NCI-H146 treated with DMSO at 0.1 percent for 48 hours (cell line): ENCODE measurements around the gene MDP1.

Source experiments
- DNase-seq: peaks from one replicate; lab custom pipeline; 2025; ENCODE audit not compliant: unreplicated experiment; lab: John Stamatoyannopoulos, UW

The MDP1 gene

DNA sequence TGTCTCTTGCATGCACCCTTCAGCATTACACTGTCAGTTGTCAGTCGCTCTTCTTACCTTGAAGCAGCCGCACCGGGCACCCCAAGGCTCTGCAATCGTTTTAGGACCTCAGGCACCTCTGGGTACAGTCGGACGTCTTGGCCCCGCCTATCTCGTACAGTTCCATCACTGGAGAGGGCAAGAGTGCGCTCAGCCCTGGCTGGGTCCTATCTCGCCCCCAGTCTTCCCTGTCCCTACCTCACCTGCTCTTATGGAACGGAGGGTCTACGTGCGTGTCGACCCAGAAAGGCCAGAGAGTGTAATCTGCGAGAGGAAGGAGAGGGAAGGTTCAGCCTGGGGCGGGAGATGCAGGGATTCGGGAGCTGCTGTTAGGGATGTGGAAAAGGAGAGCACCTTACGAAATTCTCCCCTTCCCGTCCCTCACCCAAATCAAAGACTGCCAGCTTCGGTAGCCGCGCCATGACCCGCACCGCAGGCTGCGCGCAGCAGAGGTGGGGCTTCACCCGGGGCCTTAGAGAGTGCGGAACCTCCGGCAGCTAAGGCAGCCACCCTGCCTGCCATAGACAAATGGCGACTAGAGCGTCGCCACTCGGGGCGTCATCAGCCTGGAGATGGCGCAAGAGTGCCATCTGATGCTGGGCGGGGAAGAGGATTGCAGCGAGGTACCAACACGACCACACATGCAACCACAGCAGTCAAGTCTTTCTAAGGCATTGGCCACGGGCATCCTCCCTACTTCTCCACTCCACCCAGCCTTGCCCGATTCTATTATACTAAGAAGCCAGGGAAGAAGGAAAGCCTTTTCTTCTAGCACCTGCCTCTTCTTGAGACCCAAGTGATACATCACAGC is at the start of gene MDP1:
MDP1 (minus strand) TSS at position 572 of the 850 bp plus-strand sequence; CDS start at position 461, 111 bp downstream.
- peak; percentile 73 for DNase-seq

DNA sequence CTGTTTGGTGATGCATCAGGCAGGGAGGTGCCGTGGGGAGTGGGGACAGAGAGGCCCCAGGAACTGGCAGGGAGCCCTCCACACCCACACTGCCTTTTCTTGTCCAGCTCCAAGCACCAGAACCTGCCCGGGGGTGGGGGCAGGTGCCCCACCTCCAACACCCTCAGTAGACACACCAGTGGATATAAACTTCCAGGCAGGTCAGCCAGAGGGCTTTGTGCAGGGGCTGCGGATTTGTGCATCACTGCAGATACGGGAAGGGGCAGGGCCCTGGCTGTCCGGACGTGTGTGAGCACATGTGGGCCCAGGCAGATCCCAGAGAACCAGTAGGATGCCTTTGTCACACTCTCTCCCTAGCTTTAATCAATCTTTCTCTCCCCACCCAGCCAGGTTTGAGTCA is 48.4 kb upstream of the MDP1 start:
- no peak for DNase-seq

DNA sequence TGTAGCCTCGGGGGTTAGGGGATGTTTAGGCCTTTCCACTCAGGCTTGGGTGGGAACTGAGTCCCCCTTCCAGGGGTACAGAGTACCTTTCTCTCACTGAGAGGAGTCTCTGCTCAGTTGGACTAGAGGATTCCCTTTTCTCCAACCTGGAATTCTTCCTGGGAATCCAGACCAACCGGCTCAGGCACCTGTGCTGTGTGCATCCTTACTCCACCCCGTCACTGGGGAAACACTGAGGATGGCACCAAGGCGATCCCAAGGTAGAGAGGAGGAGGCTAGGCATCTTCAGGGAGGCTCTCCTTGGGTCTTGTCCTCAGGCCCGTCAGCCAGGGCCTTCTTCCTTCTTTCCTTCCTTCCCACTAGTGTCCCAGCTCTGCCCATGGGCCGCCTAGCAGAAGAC is 48.0 kb upstream of the MDP1 start:
- no peak for DNase-seq

DNA sequence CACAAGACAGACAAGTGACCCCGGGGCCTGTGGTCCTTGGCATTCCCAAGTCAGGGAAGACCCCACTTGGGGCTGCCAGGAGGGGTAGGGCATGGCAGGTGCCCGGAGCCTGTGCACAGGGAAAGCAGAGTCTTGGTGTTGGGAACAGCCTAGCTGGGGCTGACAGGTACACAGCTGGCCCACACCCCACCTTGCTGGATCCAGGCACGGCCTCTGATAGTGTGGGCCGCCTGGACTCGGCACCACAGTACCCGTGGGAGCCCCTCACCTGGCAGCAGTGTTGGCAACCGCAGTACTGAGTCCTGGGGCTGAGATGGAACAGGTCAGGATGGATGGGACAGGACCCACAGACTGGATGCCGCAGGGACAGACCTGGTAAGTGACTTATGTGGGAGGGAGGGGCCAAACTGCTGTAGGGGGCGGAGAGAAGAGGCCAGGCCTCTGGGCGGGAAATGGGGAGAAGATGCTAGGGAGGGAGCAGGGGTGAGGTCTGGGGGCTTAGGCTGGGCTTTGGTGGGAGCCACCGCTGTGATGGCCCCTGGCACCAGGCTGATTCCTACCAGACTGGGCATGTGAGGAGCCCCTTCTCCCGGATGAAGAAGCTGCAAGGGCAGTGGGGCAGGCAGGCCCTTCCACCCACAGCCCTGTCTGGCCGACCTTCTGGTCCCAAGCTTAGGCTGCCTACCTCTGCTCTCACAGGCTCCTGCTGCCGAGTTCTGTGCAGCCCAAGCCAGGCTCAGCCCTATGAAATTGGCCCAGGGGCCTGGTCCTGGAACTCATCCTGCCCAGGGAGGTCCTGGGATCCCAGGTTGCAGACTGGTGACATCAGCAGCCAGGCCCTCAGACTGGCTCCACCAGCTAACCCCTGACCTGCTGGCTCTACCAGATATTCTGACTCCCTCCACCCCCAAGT is 47.2 kb upstream of the MDP1 start, which contains the start of gene TGM1:
TGM1 (minus strand) TSS at position 357 of the 913 bp plus-strand sequence. CDS start 825 bp downstream, outside the sequence.
- no peak for DNase-seq

DNA sequence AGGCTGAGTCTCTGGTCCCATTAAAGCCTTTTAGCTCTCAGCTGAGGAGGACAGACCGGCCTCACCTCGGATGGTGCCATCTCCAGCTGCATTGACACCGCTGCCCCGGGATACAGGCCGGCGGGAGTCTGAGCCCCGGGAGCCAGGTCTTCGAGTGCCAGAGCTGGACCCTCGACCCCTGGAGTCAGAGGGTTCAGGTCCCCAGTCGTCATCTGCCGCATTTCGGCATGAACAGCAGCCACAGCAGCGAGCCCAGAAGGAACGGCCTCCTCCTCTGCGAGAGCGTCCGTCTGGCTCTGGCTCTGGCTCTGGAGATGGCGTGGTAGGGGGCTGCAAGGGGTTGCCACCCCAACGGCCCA is 46.1 kb upstream of the MDP1 start:
- no peak for DNase-seq

DNA sequence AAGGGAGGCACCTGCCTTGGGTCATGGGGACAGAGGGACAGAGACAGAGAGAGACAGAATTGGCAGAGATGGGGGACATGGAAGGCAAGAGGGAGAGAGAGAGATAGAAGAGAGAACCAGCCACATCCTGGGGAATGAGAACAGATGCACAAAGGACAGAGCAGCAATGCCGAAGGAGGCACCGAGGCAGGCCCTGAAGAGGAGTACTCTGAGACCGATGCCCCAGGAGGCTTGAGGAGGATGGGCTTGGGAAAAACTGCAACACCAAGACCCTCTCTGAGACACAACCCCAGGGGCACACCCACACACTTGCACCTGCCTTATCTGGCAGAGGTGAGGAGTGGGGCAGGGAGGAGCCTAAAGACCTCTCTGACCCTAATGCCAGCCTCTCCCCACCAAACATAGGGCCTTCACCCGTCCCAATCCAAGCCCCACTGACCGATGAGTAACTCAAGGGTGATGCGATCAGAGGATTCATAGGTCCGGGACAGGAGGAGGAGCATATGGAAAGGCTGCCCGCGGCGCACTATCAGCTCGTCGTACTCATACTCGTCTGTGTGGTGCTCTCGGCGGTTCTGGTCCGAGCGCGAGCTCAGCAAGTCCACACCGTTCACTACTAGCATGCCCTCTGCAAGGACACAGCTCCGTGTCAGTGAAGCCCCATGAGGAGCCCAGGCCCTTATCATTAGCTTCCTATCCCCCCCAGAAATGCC is 45.5 kb upstream of the MDP1 start:
- no peak for DNase-seq

DNA sequence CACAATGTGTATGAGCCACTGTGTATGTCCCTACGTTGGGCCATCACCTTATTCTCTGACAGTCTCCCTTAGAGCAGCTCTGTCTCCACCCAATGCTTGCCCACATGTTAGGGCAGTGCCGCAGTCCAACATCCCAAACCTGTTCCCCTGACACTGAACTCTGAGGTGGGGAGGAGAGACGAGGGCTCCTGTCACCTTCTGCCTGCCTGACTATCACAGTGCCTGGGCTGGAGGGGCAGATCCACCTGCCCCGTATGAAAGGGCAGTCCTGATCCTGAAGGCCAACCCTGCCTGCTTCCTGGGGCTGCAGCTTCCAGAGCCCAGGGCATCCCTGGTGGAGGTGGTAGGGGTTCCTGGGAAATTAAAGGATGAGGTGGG is 44.9 kb upstream of the MDP1 start:
- DNase-seq = no peak

DNA sequence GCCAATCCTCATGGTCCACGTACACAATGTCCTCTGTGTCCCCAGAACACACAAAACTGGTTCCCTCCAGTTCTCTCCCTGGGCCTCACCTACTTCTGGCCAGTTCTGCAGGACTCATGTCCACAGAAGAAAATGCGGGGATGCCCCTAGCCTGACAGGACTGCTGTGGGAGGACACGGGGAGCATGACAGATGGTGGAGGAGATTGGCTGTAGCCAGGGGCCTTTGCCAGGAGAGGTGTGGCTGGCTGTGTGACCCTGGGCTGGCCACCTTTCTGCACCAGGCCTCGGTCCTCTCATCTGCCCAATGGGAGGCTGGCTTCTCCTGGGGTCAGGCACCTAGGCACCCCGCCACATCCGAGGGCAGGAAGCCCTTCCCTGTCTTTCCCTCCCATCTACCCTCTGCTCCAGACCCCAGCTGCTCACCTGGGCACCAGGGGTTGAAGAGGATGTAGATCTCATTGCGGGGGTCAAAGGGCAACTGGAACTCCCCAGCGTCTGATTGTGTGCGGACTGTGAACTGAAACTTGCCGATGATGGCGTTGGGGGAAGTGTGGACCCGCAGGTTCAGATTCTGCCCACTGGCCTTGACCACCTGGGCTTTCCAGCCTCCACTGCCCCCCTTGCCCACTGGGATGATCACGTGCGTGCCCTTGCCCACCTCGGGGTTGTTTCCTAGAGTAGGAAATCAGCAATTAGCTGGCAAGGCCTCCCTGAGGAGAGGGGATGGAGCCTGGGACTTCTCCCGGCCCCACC is 44.3 kb upstream of the MDP1 start:
- no peak for DNase-seq

DNA sequence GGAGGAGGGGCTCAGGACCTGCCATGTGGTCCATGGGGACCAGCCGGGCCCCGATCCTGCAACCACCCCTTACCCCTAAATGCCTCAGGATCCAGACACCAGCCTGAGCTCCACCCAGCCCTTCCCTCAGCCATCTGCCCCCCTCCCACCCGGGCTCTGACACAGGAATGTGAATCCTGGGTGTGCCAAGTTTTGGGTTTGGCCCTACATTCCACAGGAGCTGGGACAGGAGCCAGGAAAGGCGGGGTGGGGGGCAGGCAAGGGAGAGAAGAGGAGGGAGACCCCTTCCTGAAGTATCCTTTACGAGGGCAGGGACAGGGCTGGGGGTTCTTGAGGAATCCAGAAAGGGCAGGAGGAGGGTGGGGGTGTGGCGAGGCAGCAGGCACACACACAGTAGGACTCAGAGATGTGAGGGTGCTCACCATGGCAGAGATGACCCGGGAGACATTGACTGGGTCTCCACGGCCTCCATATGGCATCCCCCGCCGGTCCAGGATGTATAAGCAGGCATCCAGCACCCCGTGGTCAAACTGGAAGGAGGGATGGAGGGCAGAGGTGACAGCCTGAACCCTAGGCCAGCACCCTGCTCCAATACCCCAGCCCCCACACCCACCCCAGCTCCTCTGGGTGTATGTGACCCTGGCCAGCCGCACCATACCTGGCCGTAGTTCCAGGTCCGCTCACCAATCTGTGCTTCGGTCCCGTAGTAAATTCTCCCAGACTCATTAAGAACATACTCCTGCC is 43.6 kb upstream of the MDP1 start:
- no peak for DNase-seq

DNA sequence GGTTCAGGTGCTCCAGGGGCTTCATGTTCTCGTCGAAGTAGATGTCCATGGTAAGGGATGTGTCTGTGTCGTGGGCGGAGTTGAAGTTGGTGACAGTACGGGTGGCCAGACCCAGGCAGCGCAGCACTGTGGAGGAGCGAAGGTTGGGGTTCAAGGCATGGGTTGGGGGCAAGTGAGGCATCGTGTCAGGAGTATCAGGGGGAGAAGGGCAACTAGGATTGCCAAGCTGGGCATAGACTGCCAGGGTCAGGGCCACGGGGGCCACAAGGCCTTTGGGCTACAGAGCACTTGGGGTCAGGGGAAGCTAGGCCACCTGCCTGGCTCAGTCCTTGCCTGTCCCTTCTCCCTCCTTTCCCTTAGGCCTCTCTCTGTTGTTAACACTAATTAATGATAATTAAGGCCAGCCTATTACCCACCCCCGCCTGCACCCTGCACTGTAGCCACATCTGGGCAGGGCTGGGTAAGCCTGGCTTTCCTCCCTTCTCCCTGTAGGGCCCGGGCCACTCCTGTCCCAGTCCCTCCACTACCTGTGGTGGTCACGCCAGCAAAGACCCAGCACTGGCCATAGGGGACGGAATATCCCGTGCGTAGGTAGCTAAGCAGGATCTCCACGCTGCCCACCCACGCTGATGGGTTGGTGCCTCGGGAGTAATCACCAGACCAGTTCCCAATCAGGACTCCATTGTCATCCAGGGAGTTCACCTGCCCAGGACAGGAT is 42.8 kb upstream of the MDP1 start:
- DNase-seq = no peak

DNA sequence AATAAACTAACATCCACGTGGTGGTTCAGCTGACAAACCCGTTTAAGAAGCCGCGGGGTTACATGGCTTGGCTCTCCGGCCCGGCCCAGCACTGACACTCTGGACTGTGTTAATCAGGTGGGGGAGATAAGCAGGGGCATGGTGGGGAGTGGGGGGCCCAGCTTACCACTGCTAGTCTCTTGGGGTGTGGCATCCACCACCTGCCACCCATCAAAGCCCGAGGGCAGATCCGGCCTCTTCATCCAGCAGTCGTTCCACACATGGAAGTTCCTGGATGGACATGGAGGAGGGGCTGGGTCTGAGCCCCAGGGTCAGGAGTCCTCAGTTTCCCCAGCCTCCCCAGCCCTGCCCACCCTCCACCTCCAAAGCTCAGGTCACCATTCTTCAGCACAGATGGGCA is 42.3 kb upstream of the MDP1 start:
- no peak for DNase-seq

DNA sequence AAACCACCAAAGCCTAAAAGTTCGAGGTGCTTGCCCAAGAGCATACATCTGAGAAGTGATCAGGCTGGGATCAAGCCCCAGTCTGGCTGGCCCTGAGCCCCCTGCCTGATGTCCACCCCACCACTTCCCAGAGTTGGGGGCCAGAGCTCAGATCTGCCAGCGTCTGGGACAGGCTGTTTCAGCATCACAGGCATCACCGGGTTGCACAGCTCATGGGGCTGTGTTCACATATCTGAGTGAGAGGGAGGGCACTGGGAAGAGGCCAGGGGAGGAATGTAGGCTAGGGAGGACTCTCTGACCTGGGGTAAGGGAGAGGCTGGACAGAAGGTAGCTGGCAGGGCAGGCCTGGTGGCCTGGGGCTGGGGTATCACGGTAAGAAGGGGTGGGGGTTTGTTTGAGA is 41.1 kb upstream of the MDP1 start:
- no peak for DNase-seq

DNA sequence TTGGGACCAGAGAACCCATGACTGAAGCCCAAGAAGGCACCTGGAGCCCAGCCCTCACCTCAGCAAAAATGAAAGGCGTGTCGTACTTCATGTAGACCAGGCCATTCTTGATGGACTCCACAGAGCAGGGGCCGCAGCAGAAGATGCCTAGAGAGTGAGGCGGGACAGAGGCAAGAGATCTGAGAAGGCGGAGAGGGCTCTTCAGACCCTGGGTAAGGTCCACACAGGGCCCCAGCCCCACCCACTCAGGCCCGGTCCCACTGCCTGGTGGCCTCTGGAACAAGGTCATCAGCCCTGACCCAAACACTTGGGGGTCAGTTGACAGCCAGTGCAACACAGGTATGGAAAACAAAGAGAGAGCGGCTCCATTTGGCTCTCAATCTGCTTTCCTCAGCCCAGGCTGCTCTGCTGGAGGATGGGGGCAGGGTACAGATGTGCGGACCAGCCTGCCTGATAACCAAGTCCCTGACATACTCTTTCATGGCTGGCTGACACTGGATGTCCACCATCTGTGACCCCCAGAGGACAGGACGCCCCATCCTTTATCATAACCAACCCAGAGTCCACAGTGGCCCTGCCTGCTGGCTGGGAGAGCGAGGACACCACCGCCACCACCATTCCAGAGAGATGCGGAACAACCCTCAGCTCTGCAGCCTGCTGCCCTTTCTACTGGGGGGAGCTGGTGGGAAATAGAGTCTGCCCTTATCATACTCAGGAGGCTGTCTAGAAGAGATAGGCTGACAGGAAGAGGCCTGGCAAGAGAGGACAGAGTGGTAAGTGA is 40.3 kb upstream of the MDP1 start:
- no peak for DNase-seq

DNA sequence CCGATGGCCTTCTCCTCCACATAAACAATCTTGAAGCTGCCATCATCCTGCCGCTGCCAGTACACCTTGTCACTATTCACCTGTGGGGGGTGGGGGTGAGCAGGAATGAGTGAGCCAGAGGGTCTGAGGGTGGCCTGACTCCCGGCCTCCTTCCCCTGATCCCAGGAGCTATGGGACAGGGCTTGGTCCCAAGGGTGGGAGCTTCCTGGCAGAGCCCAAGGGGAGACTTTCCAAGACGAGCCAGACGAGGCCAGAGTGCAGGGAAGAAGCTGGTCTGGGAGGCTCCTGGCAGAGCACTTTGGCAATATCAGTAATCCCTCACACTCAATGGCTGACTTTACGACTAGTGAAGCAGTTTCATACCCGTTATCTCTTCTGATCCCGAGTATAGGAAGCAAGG is 39.6 kb upstream of the MDP1 start:
- DNase-seq = no peak

DNA sequence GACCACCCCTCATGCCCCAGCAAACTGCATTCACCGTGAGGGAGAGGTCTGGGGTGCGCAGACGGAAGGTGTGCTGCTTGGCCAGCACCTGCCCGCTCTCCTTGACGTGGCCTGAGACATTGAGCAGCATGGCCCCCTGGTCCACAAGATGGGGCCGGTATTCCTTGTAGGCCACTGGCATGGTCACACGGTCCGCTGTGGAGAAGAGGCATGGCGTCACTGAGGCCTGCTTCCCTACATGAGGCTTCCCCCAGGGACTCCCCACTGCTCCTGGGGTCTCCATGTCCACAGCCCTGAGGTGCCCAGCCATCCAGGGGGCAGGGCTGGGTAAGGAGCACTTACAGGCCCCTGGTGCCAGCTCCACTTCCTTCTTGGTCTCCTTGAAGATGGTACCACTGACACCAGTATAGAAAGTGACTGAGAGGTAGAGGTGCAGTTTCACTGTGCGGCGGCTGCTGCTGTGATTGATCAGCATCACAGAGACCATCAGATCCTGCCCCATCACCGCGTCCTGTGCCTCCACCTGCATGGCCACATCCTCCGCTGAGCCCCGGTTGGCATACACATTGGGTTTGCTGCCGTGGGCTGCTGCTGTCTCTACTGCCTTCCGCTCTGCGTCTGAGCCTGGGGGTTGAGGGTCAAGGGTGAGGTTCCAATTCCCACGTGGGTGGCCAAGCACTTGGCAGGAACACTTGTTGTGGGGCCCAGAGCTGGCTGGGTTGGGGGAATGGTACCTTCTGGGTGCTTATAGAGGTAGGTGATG is 38.9 kb upstream of the MDP1 start:
- no peak for DNase-seq

DNA sequence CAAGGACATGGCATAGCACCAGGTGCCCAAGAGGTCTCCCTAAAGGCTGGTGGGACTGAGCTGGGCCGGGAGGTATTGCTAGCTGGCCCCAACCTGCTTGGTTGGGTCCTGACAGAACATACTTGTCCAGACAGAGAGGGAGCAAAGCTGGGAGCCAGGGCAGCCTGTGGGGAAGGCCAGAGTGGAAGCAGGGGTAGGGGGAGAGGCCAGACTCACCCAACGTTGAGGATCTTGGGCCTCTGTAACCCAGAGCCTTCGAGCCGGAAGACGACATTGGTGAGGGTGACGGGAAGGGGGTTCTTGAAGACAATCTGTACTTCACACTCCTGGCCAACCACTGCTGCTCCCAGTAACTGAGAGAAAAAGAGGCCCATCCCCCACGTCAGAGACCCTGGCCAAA is 38.1 kb upstream of the MDP1 start:
- no peak for DNase-seq

DNA sequence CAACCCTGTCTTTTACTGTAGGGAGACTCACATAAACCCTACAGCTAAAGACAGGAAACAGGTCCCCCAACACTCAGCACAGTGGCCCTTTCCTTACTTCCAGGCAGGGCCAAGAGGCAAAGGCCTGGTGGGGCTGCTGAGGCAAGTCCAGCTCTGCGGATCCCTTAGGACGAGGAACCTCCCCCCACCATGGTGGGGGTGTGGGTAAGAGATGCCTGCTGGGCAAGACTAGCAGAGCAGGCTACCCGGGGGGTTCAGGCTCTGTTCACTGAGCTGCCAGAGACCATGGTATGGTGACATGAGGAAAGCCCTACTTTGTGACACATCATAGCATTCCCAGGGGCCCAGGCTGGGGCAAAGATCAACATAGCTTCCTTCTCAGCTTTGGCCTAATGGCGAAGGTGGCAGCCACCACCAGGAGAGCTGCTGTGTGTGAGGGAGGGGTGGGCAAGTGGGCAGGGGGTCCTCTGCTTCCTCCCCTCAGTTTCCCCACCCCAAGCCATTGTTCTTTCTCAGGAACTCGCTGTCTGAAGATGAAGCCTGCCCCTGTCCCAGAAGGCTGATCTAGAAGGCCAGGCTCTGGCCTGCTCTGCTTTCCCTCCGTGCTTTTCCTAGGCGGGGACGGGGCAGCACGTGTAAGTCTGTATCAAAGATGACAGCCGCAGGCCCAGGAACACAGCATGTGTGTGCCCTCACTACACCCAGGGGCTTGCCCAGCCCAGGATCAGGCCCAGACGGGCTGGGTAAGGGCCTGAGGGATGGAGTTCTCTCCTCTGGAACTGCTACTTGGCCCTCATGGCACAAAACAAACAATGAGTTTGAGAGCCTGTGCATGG is 36.6 kb upstream of the MDP1 start:
- no peak for DNase-seq
